Sigmoid colon (tissue), 7 donors: Measurements from ENCODE around the gene HERC3. TPM values are rescaled to one million over a fixed set of nuclear protein-coding genes. Genes with fewer than 3 reads are reported as not detected.
A peak's percentile ranks its signal among the peaks of the same experiment; 100 is the strongest.

ENCODE experiments used
- DNase-seq: peaks from one replicate; pipeline ENCODE4 v3.0.0-alpha.2; 2019
- H3K27ac ChIP-seq, 4 donors: fragments of 200-600 bp; sonication (generic); one replicate each; pipeline ENCODE4 v1.5.1; 2016 to 2019; ENCODE audit warnings: mild to moderate bottlenecking in 1 of 4
- H3K27me3 ChIP-seq, 3 donors: fragments of 200-600 bp; sonication (generic); one replicate each; pipeline ENCODE4 v1.5.1; 2019; ENCODE audit warnings: mild to moderate bottlenecking in 1 of 3
- H3K36me3 ChIP-seq, 4 donors: fragments of 200-600 bp; sonication (generic); one replicate each; pipeline ENCODE4 v1.5.1; 2016 to 2019
- H3K4me1 ChIP-seq, 4 donors: fragments of 200-600 bp; sonication (generic); one replicate each; pipeline ENCODE4 v1.5.1; 2017 to 2019
- H3K4me3 ChIP-seq, 4 donors: fragments of 200-600 bp; sonication (generic); one replicate each; pipeline ENCODE4 v1.5.1; 2017 to 2019; ENCODE audit warnings: mild to moderate bottlenecking in 2 of 4, moderate library complexity in 1 of 4
- H3K9me3 ChIP-seq, 4 donors: fragments of 200-600 bp in 3 of 4; sonication (generic) in 3 of 4; one replicate each; pipeline versions ENCODE4 v1.5.1 to v1.6.1; 2013 to 2019
- CTCF ChIP-seq, 4 experiments: fragments of 450-650 bp in 3 of 4; fragments of 200-600 bp in 1 of 4; IDR thresholded peaks; one replicate each; pipeline ENCODE4 v1.5.1; 2016 to 2019; ENCODE audit warnings: antibody characterized with exemption in 4 of 4, mild to moderate bottlenecking in 3 of 4, moderate library complexity in 2 of 4
- EP300 ChIP-seq, 4 donors: sonication (generic); formaldehyde crosslinking; IDR thresholded peaks; one replicate each; pipeline ENCODE4 v1.6.1; 2017; ENCODE audit warnings: antibody characterized with exemption in 4 of 4
- POLR2A ChIP-seq, 2 donors: fragments of 450-650 bp; IDR thresholded peaks; one replicate each; pipeline ENCODE4 v1.6.1; 2016; ENCODE audit warnings: antibody characterized with exemption in 2 of 2, mild to moderate bottlenecking in 2 of 2, moderate library complexity in 2 of 2
- POLR2AphosphoS5 ChIP-seq, 4 donors: sonication (generic); formaldehyde crosslinking; IDR thresholded peaks; one replicate each; pipeline ENCODE4 v1.6.1; 2017; ENCODE audit warnings: antibody characterized with exemption in 4 of 4
- WGBS, 2 donors: extraction: QIAGEN DNeasy Blood & Tissue Kit; methylation state at CpG; one replicate each; pipeline ENCODE4 v1.1.7; 2013; 5-methylcytosine and 5-hydroxymethylcytosine counted together
- intact Hi-C: fragments of 100-400 bp; cut with DNase I; formaldehyde crosslinking; loops from one replicate; pipeline ENCODE4 v1.15.1; 2023
- polyA plus RNA-seq, 3 donors: library from polyadenylated mRNA; stranded (reverse); fragments of 200-250 nt; gene quantifications; one replicate each; pipeline ENCODE4 v1.2.3, GENCODE V29; 2013
- total RNA-seq, 4 donors: library from RNA; depleted of rRNA; stranded (reverse); fragments of >200 nt; gene quantifications; one replicate each; pipeline ENCODE4 v1.1.0, GENCODE V29; 2016
- donor health status: healthy with polysubstance abuse.
- donor health status: Bipolar disorder and iron deficiency.
- donor health status: healthy.

HERC3 gene
- total and polyA plus RNA-seq, 7 donors, result 12.2 to 44.9 (median 34.6) TPM

DNA sequence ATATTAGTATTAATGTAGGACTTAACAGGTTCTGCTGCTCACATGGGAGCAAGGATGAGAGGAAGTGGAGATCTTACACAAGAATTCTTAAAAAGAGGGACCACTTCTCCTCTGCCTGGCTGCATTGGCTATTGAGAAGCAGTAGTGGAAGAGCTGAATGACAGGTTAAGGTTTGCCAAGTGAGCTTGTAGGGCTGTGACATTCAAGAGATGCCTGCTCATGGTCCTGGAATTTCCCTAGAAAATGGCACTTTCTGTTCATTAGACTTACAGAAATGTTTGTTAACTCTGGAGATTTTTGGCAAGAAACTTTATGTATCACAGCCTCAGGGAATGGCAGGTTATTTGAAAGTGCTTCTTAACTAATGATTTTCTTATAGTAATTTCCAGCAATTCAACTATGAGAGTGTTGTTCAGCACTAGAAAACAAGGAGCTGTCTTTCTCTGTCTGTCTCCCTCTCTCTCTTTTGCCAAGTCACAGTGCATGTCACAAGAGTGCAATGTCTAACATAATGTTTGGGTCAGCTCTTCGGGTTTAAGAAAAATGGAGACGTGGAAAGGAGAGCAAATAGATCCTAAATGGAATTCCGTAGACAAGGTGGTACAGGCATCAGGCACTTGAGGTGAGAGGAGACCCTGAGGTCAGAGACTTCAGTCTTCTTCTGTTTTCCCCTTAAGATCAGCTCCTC is 113.7 kb downstream of the HERC3 start:
- Histone ChIP-seq H3K27ac (peak overlapping the region; percentile 43 to 67 (median 60)), H3K36me3 (peaks cover 0 to 48% (median 1%) of the 10 kb centered on the region in 4 donors)
- intact Hi-C loops, result loop anchor here (2.0 to 10.0 kb wide), 3 partner anchors 111 to 409 kb away; partner anchors contain the start of gene TIGD2

GRCh38 chr4:88706574-88706973 is 114.3 kb downstream of the HERC3 start:
- peak overlapping the region; percentile 43 to 67 (median 60) for H3K27ac ChIP-seq
- peak; percentile 20 to 50 (median 38) for TF ChIP-seq CTCF (IDR thresholded peaks at IDR 0.05)
- TF ChIP-seq POLR2AphosphoS5 (IDR thresholded peaks at IDR 0.05), result peak in 2 of 4 donors; percentile 38
- no peak for TF ChIP-seq POLR2A (IDR thresholded peaks at IDR 0.05)
- intact Hi-C loops, result loop anchor here (2.0 to 10.0 kb wide), 3 partner anchors 111 to 408 kb away; partner anchors contain the start of gene TIGD2
- DNase-seq, result no peak
- no peaks in the 10 kb centered on the region for H3K9me3 ChIP-seq
- H3K36me3 ChIP-seq, result peaks cover 0 to 51% (median 1%) of the 10 kb centered on the region in 4 donors
- H3K27me3 ChIP-seq, result no peaks in the 10 kb centered on the region
- WGBS, 2 donors, result 74 to 77% methylated on average over 9 of the region's 9 CpGs
- H3K4me3 ChIP-seq, result no peak overlapping the region
- peaks cover 0 to 18% (median 14%) of the 10 kb centered on the region in 4 donors for H3K4me1 ChIP-seq

More for the DNA sequence above, 113.7 kb downstream of the HERC3 start:
- no peak for TF ChIP-seq CTCF (IDR thresholded peaks at IDR 0.05)
- no peak for TF ChIP-seq POLR2A (IDR thresholded peaks at IDR 0.05)
- no peak for TF ChIP-seq EP300 (IDR thresholded peaks at IDR 0.05)
- no peak for TF ChIP-seq POLR2AphosphoS5 (IDR thresholded peaks at IDR 0.05)
- Histone ChIP-seq H3K4me3 (no peak overlapping the region), H3K4me1 (peaks cover 0 to 18% (median 14%) of the 10 kb centered on the region in 4 donors), H3K27me3 (no peaks in the 10 kb centered on the region), H3K9me3 (no peaks in the 10 kb centered on the region)
- DNase-seq, result no peak
- 88 to 91% methylated on average over 3 of the region's 3 CpGs for WGBS, 2 donors

GRCh38 chr4:88709989-88710388 is 117.7 kb downstream of the HERC3 start:
- H3K27ac ChIP-seq, result no peak overlapping the region
- peaks cover 0 to 18% (median 14%) of the 10 kb centered on the region in 4 donors for H3K4me1 ChIP-seq
- WGBS, 2 donors, result 87 to 94% methylated on average over 1 of the region's 1 CpG
- peaks cover 0 to 36% (median 0%) of the 10 kb centered on the region in 4 donors for H3K36me3 ChIP-seq
- intact Hi-C loops, result loop anchor here (5.0 to 10.0 kb wide), 2 partner anchors 107 to 405 kb away; partner anchors contain the start of gene TIGD2
- TF ChIP-seq POLR2AphosphoS5 (IDR thresholded peaks at IDR 0.05), result no peak
- no peak for TF ChIP-seq POLR2A (IDR thresholded peaks at IDR 0.05)
- no peak for TF ChIP-seq EP300 (IDR thresholded peaks at IDR 0.05)
- no peak for TF ChIP-seq CTCF (IDR thresholded peaks at IDR 0.05)
- no peaks in the 10 kb centered on the region for H3K27me3 ChIP-seq
- H3K4me3 ChIP-seq, result no peak overlapping the region
- H3K9me3 ChIP-seq, result no peaks in the 10 kb centered on the region
- DNase-seq, result no peak

- 98% methylated on average over 1 of the region's 1 CpG for WGBS, 2 donors
- H3K36me3 ChIP-seq, result peaks cover 4 to 52% (median 7%) of the 10 kb centered on the region in 4 donors
Observed at GRCh38 chr4:88713782-88714181, 121.5 kb downstream of the HERC3 start.

More at GRCh38 chr4:88713782-88714181, 121.5 kb downstream of the HERC3 start:
- intact Hi-C loops, result no loop called here
- Histone ChIP-seq H3K4me3 (no peak overlapping the region), H3K27ac (no peak overlapping the region), H3K9me3 (peaks cover 0 to 4% (median 0%) of the 10 kb centered on the region in 4 donors), H3K4me1 (no peaks in the 10 kb centered on the region), H3K27me3 (no peaks in the 10 kb centered on the region)
- TF ChIP-seq POLR2AphosphoS5 (IDR thresholded peaks at IDR 0.05) (no peak), CTCF (IDR thresholded peaks at IDR 0.05) (no peak), EP300 (IDR thresholded peaks at IDR 0.05) (no peak), POLR2A (IDR thresholded peaks at IDR 0.05) (no peak)
- DNase-seq, result no peak
